GM12864 (cell line): ENCODE data around the gene FARP1.

Experiments used
- DNase-seq: peaks from one replicate; pipeline ENCODE4 v3.0.0-alpha.2; 2011; ENCODE audit warnings: low read depth
- H3K4me3 ChIP-seq: 2 replicates; pipeline ENCODE4 v1.5.1; 2011; ENCODE audit warnings: mild to moderate bottlenecking, low read depth, low read length, control low read depth
- CTCF ChIP-seq: IDR thresholded peaks from 2 replicates; pipeline ENCODE4 v1.5.1; 2011; ENCODE audit warnings: low read depth, mild to moderate bottlenecking, moderate library complexity, low read length, control low read depth, inconsistent platforms; ENCODE audit errors: missing control alignments

The FARP1 gene

GRCh38 chr13:98484289-98485219, 341.7 kb downstream of the FARP1 start:
- no peak for DNase-seq
- TF ChIP-seq CTCF = no peak
- no peak overlapping the region for H3K4me3 ChIP-seq

- H3K4me3 ChIP-seq = no peak overlapping the region
- no peak for DNase-seq
- TF ChIP-seq CTCF = no peak
These were observed 342.7 kb downstream of the FARP1 start for GRCh38 chr13:98485561-98485960.

GRCh38 chr13:98486412-98486811, 343.5 kb downstream of the FARP1 start:
- H3K4me3 ChIP-seq = no peak overlapping the region
- TF ChIP-seq CTCF = peak; percentile 3
- DNase-seq = no peak

GRCh38 chr13:98487016-98487415, 344.1 kb downstream of the FARP1 start:
- DNase-seq = no peak
- TF ChIP-seq CTCF = no peak
- no peak overlapping the region for H3K4me3 ChIP-seq

- DNase-seq = no peak
- TF ChIP-seq CTCF = no peak
- no peak overlapping the region for H3K4me3 ChIP-seq
These were observed 344.6 kb downstream of the FARP1 start for GRCh38 chr13:98487522-98487921.

GRCh38 chr13:98488736-98489135, 345.8 kb downstream of the FARP1 start:
- no peak for DNase-seq
- H3K4me3 ChIP-seq = no peak overlapping the region
- TF ChIP-seq CTCF = no peak
